Stimulated activated CD8-positive, alpha-beta memory T cell treated with anti-CD3 and anti-CD28 coated beads, Interleukin-2, amount 100 ng/mL, for 48 hours (primary cell): ENCODE results near the gene DOK7.
A peak's percentile ranks its signal among the peaks of the same experiment; 100 is the strongest.

Experiments
- DNase-seq, 2 donors: peaks; one replicate each; pipeline ENCODE4 v3.0.0-alpha.2; 2020; ENCODE audit warnings: low read depth in 2 of 2

Gene DOK7

GRCh38 chr4:3520796-3521600 is 57.9 kb downstream of the DOK7 start:
- DNase-seq: no peak

DNA sequence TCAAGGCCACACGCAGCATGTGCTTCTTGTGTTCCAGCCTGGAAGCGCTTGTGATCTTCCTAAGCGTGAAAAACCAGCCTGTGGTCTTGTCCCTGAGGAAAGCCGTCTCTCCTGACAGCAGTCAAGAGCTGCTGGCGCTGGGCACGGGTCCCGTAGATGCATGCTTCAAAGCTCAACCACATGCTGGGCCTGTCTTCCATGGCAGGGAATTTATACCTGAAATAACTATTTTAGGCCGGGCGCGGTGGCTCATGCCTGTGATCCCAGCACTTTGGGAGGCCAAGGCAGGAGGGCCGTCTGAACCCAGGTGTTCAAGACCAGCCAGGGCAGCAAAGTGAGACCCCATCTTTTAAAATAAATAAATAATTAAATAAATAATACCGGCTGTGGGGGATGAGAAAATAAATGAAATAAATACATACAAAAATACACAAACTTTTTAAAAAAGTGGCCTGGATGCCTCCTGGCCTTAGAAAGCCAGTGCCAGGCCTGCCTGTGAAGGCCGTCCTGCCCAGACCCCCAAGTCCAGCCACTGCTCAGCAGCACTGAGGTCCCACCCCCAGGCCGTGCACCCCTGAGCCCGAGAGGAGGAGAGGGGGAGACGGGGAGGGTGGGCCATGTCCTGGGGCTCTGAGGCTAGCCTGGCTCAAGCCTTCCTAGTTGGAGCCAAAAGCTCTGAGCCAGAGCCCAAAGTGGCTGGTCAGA is 58.7 kb downstream of the DOK7 start:
- no peak for DNase-seq

- DNase-seq: no peak
Measured at GRCh38 chr4:3522326-3522640, 59.2 kb downstream of the DOK7 start.

GRCh38 chr4:3522651-3523050 is 59.5 kb downstream of the DOK7 start:
- DNase-seq: no peak

DNA sequence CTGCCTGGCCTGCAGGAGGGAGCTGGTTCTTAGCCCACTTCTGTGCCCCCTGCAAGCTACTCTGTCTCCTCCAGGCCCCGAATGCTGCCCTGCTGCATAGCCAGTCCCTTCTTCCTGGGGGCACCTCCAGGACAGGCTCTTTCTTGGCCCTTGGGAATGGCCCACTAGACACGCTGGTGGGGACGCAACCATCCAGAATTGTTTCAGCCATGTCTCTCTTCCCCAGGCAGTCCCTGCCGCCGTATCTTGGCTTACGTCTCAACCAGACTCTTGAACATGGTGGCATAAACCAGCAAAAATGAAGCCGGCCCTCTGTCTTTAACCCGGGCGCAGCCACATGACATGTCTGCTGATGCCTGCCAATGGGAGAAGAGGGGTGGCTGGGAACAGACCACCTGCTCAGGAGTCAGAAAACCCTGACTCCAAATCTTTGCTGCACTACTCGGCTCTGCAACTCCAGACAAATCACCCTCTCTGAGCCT is 60.1 kb downstream of the DOK7 start:
- no peak for DNase-seq

DNA sequence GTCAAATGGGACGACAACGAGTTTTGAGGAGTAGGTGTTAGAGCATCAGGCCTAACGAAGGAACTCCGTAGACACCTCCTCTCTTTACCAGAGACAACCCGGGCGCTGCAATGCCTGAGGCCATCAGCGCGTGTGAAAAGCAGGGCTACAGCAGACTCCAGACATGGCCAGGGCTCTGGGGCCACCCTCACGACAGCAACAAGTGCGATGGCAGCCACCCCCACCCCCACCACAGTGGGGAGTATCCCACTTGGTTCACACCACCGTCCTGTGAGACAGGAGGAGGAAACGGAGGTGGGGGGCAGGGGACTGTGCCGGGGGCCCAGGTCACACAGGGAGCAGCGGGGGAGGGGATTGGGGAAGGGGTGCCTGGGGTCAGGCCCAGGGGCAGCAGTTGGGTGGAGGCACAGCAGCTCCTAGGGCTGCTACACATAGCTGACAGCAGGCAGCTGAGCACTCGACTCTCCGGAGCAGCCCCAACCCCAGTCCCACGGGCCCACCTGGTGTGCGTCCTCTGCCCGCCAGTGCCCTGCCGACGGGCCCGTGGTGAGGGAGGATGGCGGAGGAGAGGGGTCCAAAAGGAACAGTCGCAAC is 60.6 kb downstream of the DOK7 start:
- no peak for DNase-seq

- no peak for DNase-seq
Measured at GRCh38 chr4:3524349-3524748, 61.2 kb downstream of the DOK7 start.

DNA sequence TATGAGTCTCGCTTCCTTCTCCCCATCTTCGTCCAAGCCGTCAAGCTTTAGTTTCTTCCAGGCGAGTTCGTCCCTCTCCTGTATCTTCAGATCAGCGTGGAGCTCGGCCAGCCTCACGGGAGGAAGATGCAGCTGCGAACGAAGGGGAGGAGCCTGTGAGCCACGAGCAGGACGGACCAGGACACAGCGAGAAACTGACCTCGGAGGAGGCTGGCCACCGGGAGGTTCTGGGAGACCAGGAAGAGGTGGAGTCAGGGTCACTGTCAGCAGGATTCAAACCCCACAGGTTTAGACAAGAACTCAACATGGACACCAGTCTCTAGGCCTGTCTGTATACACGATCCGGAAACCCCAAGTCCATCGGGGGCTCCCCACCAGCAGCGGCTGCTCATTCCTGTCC is 61.8 kb downstream of the DOK7 start:
- no peak for DNase-seq

GRCh38 chr4:3525532-3526430 is 62.7 kb downstream of the DOK7 start:
- DNase-seq: no peak

- no peak for DNase-seq
Measured at GRCh38 chr4:3526456-3526855, 63.4 kb downstream of the DOK7 start.

DNA sequence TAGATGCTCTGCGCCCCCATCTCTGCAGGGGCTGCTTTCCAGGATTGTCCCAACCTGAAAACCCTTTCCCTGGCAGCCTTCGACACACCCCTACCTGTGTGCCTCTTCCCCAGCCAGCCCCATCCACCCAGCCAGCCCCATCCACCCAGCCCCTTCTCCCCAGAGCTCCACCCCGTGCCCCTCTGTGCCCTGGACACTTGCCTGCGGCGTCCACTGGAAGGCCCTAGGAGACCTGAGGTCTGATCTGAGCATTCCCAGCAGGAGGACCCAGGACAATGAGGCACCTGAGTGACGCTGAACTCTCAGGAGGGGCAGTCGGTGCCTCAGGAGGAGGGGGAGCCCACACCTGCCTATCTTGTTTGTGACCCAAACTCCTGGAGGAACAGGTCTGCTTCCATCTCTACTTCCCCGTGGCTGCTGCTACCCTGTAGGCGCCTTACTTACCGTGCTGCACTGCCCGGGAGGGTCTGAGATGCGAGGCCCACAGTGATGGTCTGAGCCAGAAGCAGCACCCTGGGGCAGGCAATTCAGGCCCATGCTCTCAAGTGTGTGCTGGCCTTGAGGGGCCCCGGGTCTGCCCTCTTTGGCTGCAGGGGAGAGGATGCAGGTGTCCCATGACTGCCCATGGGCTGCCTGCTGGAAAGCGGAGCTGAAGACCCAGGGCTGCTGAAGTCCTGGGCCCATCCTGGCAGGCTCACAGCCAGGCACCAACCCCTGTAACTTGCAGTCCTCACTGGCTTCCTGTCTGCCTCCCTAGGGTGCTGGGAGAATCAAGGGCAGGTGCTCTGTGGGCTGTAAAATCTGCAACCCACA is 64.2 kb downstream of the DOK7 start:
- DNase-seq: no peak

DNA sequence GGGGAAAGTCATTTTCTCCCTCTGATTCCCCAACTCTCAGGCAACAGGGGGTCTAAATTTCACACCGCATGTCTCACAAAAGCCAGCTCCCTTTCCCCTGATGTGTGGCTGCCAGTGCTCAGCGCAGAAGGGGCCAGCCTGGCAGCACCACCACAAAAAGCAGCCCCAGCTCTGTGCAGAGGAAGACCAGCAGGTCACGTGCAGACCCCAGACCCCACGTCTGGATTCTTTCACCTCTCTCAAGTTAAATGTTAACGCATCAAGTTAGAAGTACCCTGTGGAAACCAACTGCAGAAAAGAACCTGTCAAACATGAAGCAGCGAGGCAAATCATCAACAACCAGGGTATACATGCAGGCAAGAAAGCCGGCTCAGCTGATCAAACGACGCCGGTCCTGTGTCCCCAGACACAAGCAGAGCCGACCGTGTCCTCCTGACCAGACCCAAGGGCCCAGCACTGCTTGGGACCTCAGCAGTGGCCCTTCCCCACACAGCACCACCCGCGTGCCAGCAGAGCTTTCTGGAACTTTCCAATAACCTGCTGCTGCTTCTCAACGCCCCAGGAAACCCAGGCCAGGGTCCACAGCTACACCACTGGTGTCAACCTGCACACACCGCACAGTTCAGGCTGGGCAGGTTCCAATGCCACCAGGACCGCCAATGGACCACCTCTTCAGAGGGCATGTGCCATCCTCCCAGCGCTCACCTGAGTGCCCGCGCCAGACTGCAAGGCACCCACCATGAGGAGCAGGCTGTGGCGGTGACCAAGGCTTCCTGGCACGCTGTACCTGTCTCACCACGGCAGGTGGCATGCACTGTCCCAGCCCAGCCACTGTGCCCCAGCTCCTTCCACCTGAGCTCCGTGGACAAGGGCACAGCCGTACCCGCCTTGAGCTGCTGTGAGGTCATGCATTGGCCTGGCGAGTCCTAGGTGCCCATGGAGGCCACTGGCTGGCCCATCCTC is 65.1 kb downstream of the DOK7 start:
- no peak for DNase-seq

- no peak for DNase-seq
Measured at GRCh38 chr4:3529363-3529762, 66.3 kb downstream of the DOK7 start.

DNA sequence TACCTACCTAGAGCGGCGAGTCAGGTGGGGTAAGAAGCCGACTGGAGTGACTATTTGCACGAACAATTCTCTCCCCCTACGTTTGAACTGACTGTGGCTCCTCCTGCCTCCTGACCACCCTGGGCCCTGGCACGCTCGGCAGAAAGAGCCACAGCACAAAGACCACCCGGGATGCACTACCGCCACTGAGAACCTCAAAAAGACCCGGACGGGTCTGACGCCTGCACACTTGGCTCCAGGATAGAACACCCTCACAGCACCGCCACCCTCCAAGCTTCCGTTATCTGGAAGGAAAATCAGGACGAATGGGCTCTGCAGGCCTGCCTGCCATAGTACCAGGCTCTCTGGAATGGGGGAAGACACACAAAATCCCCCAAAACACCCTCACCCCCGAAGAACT is 66.9 kb downstream of the DOK7 start:
- DNase-seq: no peak

DNA sequence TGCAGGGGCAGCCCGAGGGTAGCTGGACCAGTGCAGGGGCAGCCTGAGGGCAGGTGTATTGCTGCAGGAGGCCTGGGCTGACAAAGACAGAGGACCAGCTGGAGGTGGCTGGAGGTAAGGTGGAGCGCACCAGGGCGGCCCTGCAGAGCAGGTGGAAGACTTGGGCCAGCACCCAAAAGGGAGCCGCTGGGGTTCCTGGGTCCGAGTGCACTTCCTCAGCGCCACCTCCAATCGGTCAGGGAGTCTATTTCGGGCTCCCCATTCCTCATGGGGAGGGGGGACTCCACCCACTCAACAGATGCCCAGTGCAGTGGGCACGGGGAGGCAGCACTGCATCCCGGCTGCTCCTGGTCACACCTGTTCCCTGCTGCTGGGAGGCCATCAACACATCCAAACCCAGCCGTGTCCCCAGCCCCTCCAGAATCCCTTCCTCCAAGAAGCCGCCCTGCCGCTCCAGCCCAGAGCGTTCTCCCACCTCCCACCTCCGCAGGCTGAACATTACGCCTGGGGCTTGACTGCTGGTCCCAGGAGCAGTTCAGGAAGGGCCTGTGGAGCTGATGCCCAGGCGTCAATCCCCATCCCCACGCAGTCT is 67.7 kb downstream of the DOK7 start:
- no peak for DNase-seq

GRCh38 chr4:3531318-3531878 is 68.3 kb downstream of the DOK7 start:
- no peak for DNase-seq

GRCh38 chr4:3531879-3532750 is 69.0 kb downstream of the DOK7 start, which contains the start of gene LRPAP1:
TSS of gene LRPAP1 (minus strand) at chr4:3532422. CDS start at chr4:3532412, 10 bp downstream.
- DNase-seq: peak; percentile 82 to 87
